ENCODE measurements around the gene KRI1. TPM values are rescaled to one million over a fixed set of nuclear protein-coding genes. Genes with fewer than 3 reads are reported as not detected.

The KRI1 gene
- total RNA-seq, 1 experiment from 2014 or later: 57.4 TPM

- H2BK12ac ChIP-seq (ENCODE audit: insufficient read length, low read depth, low read length): no peak overlapping the region
- no peaks in the 10 kb centered on the region for H3K79me2 ChIP-seq (ENCODE audit: insufficient read depth, low read length)
- no peaks in the 10 kb centered on the region for H3K27me3 Mint-ChIP-seq (ENCODE audit: low read depth)
- no peak overlapping the region for H3K4ac ChIP-seq (ENCODE audit: low read depth, low read length)
- H3K14ac ChIP-seq (ENCODE audit: insufficient read depth, low read length): no peak overlapping the region
- no peak overlapping the region for H2BK5ac ChIP-seq (ENCODE audit: insufficient read length, low read length)
- no peaks in the 10 kb centered on the region for H3K4me1 ChIP-seq (ENCODE audit: insufficient read depth, low read length)
- no peaks in the 10 kb centered on the region for H4K20me1 ChIP-seq (ENCODE audit: control insufficient read depth, insufficient read depth, insufficient read length)
- no peak overlapping the region for H3K9ac ChIP-seq (ENCODE audit: extremely low read depth, insufficient read length, low read length)
- no peak overlapping the region for H3T11ph ChIP-seq (ENCODE audit: low read length)
- H2BK15ac ChIP-seq (ENCODE audit: low read depth, low read length): no peak overlapping the region
- H3K27ac Mint-ChIP-seq: no peak overlapping the region
- no peaks in the 10 kb centered on the region for H3K27me3 ChIP-seq (ENCODE audit: insufficient read depth, low read length)
- H3K9me3 Mint-ChIP-seq: no peaks in the 10 kb centered on the region
- H3K23me2 ChIP-seq (ENCODE audit: insufficient read length, low read depth, low read length, poor library complexity, severe bottlenecking): no peaks in the 10 kb centered on the region
- H4K91ac ChIP-seq (ENCODE audit: insufficient read length, low read depth, low read length): no peak overlapping the region
- H2BK20ac ChIP-seq (ENCODE audit: low read depth, low read length, poor library complexity, severe bottlenecking): no peak overlapping the region
- no peak overlapping the region for H3K4me2 ChIP-seq (ENCODE audit: insufficient read depth, insufficient read length, low read length)
- H3K23ac ChIP-seq (ENCODE audit: insufficient read length, low read depth, low read length): no peak overlapping the region
- H3K4me1 Mint-ChIP-seq: no peaks in the 10 kb centered on the region
- no peak overlapping the region for H2AK5ac ChIP-seq (ENCODE audit: insufficient read length, low read length)
- TF ChIP-seq, protein P1, sequence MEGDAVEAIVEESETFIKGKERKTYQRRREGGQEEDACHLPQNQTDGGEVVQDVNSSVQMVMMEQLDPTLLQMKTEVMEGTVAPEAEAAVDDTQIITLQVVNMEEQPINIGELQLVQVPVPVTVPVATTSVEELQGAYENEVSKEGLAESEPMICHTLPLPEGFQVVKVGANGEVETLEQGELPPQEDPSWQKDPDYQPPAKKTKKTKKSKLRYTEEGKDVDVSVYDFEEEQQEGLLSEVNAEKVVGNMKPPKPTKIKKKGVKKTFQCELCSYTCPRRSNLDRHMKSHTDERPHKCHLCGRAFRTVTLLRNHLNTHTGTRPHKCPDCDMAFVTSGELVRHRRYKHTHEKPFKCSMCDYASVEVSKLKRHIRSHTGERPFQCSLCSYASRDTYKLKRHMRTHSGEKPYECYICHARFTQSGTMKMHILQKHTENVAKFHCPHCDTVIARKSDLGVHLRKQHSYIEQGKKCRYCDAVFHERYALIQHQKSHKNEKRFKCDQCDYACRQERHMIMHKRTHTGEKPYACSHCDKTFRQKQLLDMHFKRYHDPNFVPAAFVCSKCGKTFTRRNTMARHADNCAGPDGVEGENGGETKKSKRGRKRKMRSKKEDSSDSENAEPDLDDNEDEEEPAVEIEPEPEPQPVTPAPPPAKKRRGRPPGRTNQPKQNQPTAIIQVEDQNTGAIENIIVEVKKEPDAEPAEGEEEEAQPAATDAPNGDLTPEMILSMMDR (conservative IDR thresholded peaks at IDR 0.05): no peak
- no peak overlapping the region for H3K4me3 Mint-ChIP-seq
- H3K18ac ChIP-seq (ENCODE audit: insufficient read length, low read depth, low read length): no peak overlapping the region
- H2BK120ac ChIP-seq (ENCODE audit: low read depth, low read length, poor library complexity, severe bottlenecking): no peak overlapping the region
- H3K79me1 ChIP-seq (ENCODE audit: insufficient read depth, low read depth, low read length, poor library complexity, severe bottlenecking): no peaks in the 10 kb centered on the region
- no peak overlapping the region for H3K27ac ChIP-seq (ENCODE audit: insufficient read length, low read depth, low read length)
- H3K9me3 ChIP-seq (ENCODE audit: control insufficient read depth, low read depth, low read length): no peaks in the 10 kb centered on the region
- no peak overlapping the region for H2AFZ ChIP-seq (ENCODE audit: low read length)
- no peak overlapping the region for H4K8ac ChIP-seq (replicated peaks; ENCODE audit: insufficient read length, low read depth, low read length)
- peaks cover 2 to 11% (median 5%) of the 10 kb centered on the region in 3 experiments; a peak in 6 of 7 replicates for H3K36me3 Mint-ChIP-seq (ENCODE audit: insufficient read depth in 1 of 3, low read depth in 3 of 3)
- H4K5ac ChIP-seq (ENCODE audit: insufficient read length, low read depth, low read length): no peak overlapping the region
- H3K56ac ChIP-seq (ENCODE audit: insufficient read length, low read depth, low read length): no peak overlapping the region
- DNase-seq: no peak
- no CpG with 5 or more reads among the region's 15 CpGs for WGBS (ENCODE audit: extremely low coverage, insufficient read length, low lambda C conversion rate)
Observed at GRCh38 chr19:10612499-10613119, 46.8 kb upstream of the KRI1 start.
